ENCODE measurements around the gene VBP1.
"Not testable (repeated sequence)": the region's sequence is repeated elsewhere in the genome, so short reads cannot be mapped to it uniquely, and the experiment has no call there.

DNA sequence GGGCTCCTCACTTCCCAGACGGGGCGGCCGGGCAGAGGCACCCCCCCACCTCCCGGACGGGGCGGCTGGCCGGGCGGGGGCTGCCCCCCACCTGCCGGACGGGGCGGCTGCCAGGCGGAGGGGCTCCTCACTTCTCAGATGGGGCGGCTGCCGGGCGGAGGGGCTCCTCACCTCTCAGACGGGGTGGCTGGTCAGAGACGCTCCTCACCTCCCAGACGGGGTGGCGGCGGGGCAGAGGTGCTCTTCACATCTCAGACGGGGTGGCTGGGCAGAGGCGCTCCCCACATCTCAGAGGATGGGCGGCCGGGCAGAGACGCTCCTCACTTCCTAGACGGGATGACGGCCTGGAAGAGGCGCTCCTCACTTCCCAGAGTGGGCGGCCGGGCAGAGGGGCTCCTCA lies 7.5 kb downstream of the VBP1 start:
- not testable (repeated sequence) for TF ChIP-seq ESRRA (CRISPR knock-in tag; IDR thresholded peaks at IDR 0.05; ENCODE audit: borderline replicate concordance); CTCF (IDR thresholded peaks at IDR 0.05); FOXP1 (CRISPR knock-in tag; IDR thresholded peaks at IDR 0.05; ENCODE audit: borderline replicate concordance); TCF7 (CRISPR knock-in tag; IDR thresholded peaks at IDR 0.05; ENCODE audit: low read depth); MLX (CRISPR knock-in tag; IDR thresholded peaks at IDR 0.05); JUN (CRISPR knock-in tag; IDR thresholded peaks at IDR 0.05); FOXK1 (CRISPR knock-in tag; IDR thresholded peaks at IDR 0.05); ATF2 (CRISPR knock-in tag; IDR thresholded peaks at IDR 0.05; ENCODE audit: borderline replicate concordance, low read depth); IRF2 (CRISPR knock-in tag; IDR thresholded peaks at IDR 0.05; ENCODE audit: borderline replicate concordance, low read depth); HMGXB4 (CRISPR knock-in tag; IDR thresholded peaks at IDR 0.05)
- TF ChIP-seq, protein P1, sequence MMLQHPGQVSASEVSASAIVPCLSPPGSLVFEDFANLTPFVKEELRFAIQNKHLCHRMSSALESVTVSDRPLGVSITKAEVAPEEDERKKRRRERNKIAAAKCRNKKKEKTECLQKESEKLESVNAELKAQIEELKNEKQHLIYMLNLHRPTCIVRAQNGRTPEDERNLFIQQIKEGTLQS (CRISPR knock-in tag; conservative IDR thresholded peaks at IDR 0.05), result not testable (repeated sequence)
- TF ChIP-seq, protein P2, sequence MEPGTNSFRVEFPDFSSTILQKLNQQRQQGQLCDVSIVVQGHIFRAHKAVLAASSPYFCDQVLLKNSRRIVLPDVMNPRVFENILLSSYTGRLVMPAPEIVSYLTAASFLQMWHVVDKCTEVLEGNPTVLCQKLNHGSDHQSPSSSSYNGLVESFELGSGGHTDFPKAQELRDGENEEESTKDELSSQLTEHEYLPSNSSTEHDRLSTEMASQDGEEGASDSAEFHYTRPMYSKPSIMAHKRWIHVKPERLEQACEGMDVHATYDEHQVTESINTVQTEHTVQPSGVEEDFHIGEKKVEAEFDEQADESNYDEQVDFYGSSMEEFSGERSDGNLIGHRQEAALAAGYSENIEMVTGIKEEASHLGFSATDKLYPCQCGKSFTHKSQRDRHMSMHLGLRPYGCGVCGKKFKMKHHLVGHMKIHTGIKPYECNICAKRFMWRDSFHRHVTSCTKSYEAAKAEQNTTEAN (CRISPR knock-in tag; IDR thresholded peaks at IDR 0.05), result not testable (repeated sequence)

All from WTC11 (cell line).